Gastrocnemius medialis (tissue), 4 donors: Measurements from ENCODE around the gene SLC16A9. TPM values are rescaled to one million over a fixed set of nuclear protein-coding genes. Genes with fewer than 3 reads are reported as not detected.

Experiments
- ATAC-seq, 2 donors: fragments of 150-250 bp; one replicate each; pipeline ENCODE4 v1.9.1; 2016
- DNase-seq, 2 donors: peaks; one replicate each; pipeline ENCODE4 v3.0.0-alpha.2; 2019
- H3K27ac ChIP-seq, 4 donors: fragments of 200-600 bp; sonication (generic); 1 replicate in 1 of 4; 2 replicates in 3 of 4; pipeline ENCODE4 v1.5.1; 2016 to 2018; ENCODE audit warnings: mild to moderate bottlenecking in 2 of 4, moderate library complexity in 1 of 4
- H3K27me3 ChIP-seq, 3 donors: fragments of 200-600 bp; sonication (generic) in 2 of 3; 1 replicate in 1 of 3; 2 replicates in 2 of 3; pipeline versions ENCODE4 v1.5.1 to v1.6.0; 2016 to 2019; ENCODE audit warnings: mild to moderate bottlenecking in 1 of 3, moderate library complexity in 1 of 3
- H3K36me3 ChIP-seq, 2 donors: fragments of 200-600 bp; sonication (generic) in 1 of 2; one replicate each; pipeline ENCODE4 v1.5.1; 2017 to 2018
- H3K4me1 ChIP-seq, 2 donors: fragments of 200-600 bp; sonication (generic) in 1 of 2; one replicate each; pipeline ENCODE4 v1.5.1; 2016 to 2017; ENCODE audit warnings: mild to moderate bottlenecking in 2 of 2
- H3K4me3 ChIP-seq, 4 donors: fragments of 200-600 bp; sonication (generic) in 3 of 4; 1 replicate in 1 of 4; 2 replicates in 3 of 4; pipeline ENCODE4 v1.5.1; 2016 to 2019; ENCODE audit warnings: mild to moderate bottlenecking in 2 of 4
- H3K9me3 ChIP-seq, 3 donors: fragments of 200-600 bp; sonication (generic) in 2 of 3; 1 replicate in 1 of 3; 2 replicates in 2 of 3; pipeline ENCODE4 v1.5.1; 2016 to 2019
- CTCF ChIP-seq, 5 experiments: fragments of 450-650 bp in 3 of 5; fragments of 200-600 bp in 2 of 5; sonication (generic) in 2 of 5; IDR thresholded peaks in 4 of 5; conservative IDR thresholded peaks in 1 of 5; 1 replicate in 4 of 5; 2 replicates in 1 of 5; pipeline ENCODE4 v1.5.1; 2016 to 2019; ENCODE audit warnings: antibody characterized with exemption in 5 of 5, mild to moderate bottlenecking in 3 of 5, moderate library complexity in 3 of 5
- POLR2A ChIP-seq, 2 donors: fragments of 450-650 bp; IDR thresholded peaks; one replicate each; pipeline ENCODE4 v1.6.1; 2017; ENCODE audit warnings: antibody characterized with exemption in 2 of 2, mild to moderate bottlenecking in 2 of 2, moderate library complexity in 2 of 2
- in situ Hi-C, 4 donors: fragments of 200-750 bp; cut with MboI; loops; one replicate each; pipeline versions ENCODE4 v1.15.0 to v1.8.0; 2017; ENCODE audit warnings: low sequenced_read_pairs in 4 of 4
- intact Hi-C: fragments of 100-400 bp; cut with DNase I; formaldehyde crosslinking; loops from one replicate; pipeline ENCODE4 v1.15.1; 2023; ENCODE audit warnings: low total_unique reads
- total RNA-seq, 4 donors: library from RNA; depleted of rRNA; stranded (reverse); fragments of >200 nt; gene quantifications; one replicate each; pipeline versions ENCODE4 v1.1.0 to v1.2.3, GENCODE V29; 2016

SLC16A9 gene
- total RNA-seq, 4 donors from 2014 or later, result 0.73 to 7.4 (median 3.3) TPM

GRCh38 chr10:59631882-59632807 lies 77.5 kb downstream of the SLC16A9 start:
- Histone ChIP-seq H3K27ac (no peak overlapping the region), H3K4me1 (no peaks in the 10 kb centered on the region), H3K9me3 (no peaks in the 10 kb centered on the region), H3K36me3 (no peaks in the 10 kb centered on the region), H3K27me3 (no peaks in the 10 kb centered on the region), H3K4me3 (no peak overlapping the region)
- no peak for TF ChIP-seq CTCF (IDR thresholded peaks at IDR 0.05 in 4 of 5, conservative IDR thresholded peaks at IDR 0.05 in 1 of 5)
- no peak for TF ChIP-seq POLR2A (IDR thresholded peaks at IDR 0.05)
- in situ Hi-C loops (loop anchor here in 2 of 4 donors (10.0 to 25.0 kb wide), 2 partner anchors 73 to 405 kb away; partner anchors contain the start of gene SLC16A9 (in 1 of the 2)), intact Hi-C loops (no loop called here)
- DNase-seq, result no peak
- ATAC-seq, result no peak

- ATAC-seq, result no peak
- DNase-seq, result no peak
- H3K27ac ChIP-seq, result no peak overlapping the region
- in situ Hi-C loops, result loop anchor here in 2 of 4 donors (10.0 to 25.0 kb wide), 2 partner anchors 74 to 406 kb away; partner anchors contain the start of gene SLC16A9 (in 1 of the 2)
- no peaks in the 10 kb centered on the region for H3K36me3 ChIP-seq
- H3K9me3 ChIP-seq, result no peaks in the 10 kb centered on the region
- no peaks in the 10 kb centered on the region for H3K4me1 ChIP-seq
- H3K27me3 ChIP-seq, result no peaks in the 10 kb centered on the region
- no peak for TF ChIP-seq POLR2A (IDR thresholded peaks at IDR 0.05)
- intact Hi-C loops, result no loop called here
- H3K4me3 ChIP-seq, result no peak overlapping the region
Measured at GRCh38 chr10:59631237-59631636, 78.4 kb downstream of the SLC16A9 start.

- in situ Hi-C loops (loop anchor here (5.0 to 25.0 kb wide), 6 partner anchors 176 to 674 kb away; partner anchors contain the start of gene CCDC6 (in 1 of the 4)), intact Hi-C loops (loop anchor here (5.0 to 10.0 kb wide), 3 partner anchors 78 to 806 kb away; partner anchors contain the start of genes CCDC6 and SLC16A9)
- H3K27me3 ChIP-seq, result no peaks in the 10 kb centered on the region
- H3K4me3 ChIP-seq, result no peak overlapping the region
- no peak for ATAC-seq
- TF ChIP-seq CTCF (IDR thresholded peaks at IDR 0.05 in 4 of 5, conservative IDR thresholded peaks at IDR 0.05 in 1 of 5) (no peak), POLR2A (IDR thresholded peaks at IDR 0.05) (no peak)
- no peaks in the 10 kb centered on the region for H3K9me3 ChIP-seq
- no peaks in the 10 kb centered on the region for H3K4me1 ChIP-seq
- DNase-seq, result no peak
- H3K36me3 ChIP-seq, result no peaks in the 10 kb centered on the region
- H3K27ac ChIP-seq, result no peak overlapping the region
Measured at GRCh38 chr10:59628965-59629364, 80.7 kb downstream of the SLC16A9 start.

GRCh38 chr10:59628456-59628855 lies 81.2 kb downstream of the SLC16A9 start:
- no peak for ATAC-seq
- no peak overlapping the region for H3K27ac ChIP-seq
- in situ Hi-C loops, result loop anchor here (5.0 to 25.0 kb wide), 6 partner anchors 176 to 674 kb away; partner anchors contain the start of gene CCDC6 (in 1 of the 4)
- no peaks in the 10 kb centered on the region for H3K9me3 ChIP-seq
- TF ChIP-seq CTCF (IDR thresholded peaks at IDR 0.05 in 4 of 5, conservative IDR thresholded peaks at IDR 0.05 in 1 of 5), result no peak
- no peak for TF ChIP-seq POLR2A (IDR thresholded peaks at IDR 0.05)
- no peaks in the 10 kb centered on the region for H3K36me3 ChIP-seq
- no peaks in the 10 kb centered on the region for H3K4me1 ChIP-seq
- no peak for DNase-seq
- no peaks in the 10 kb centered on the region for H3K27me3 ChIP-seq
- intact Hi-C loops, result loop anchor here (5.0 to 10.0 kb wide), 3 partner anchors 79 to 806 kb away; partner anchors contain the start of genes CCDC6 and SLC16A9
- H3K4me3 ChIP-seq, result no peak overlapping the region
